Left ventricle myocardium superior (tissue), 1 donor: Measurements from ENCODE around the gene DKK1. TPM values are rescaled to one million over a fixed set of nuclear protein-coding genes. Genes with fewer than 3 reads are reported as not detected.

Experiments used
- ATAC-seq: fragments of 200-7000 bp; cut with Tn5 transposase; one replicate; pipeline ENCODE4 v1.9.1; 2020; ENCODE audit warnings: mild to moderate bottlenecking, moderate library complexity
- DNase-seq: peaks from one replicate; pipeline ENCODE4 v3.0.0-alpha.2; 2020
- intact Hi-C: fragments of 100-400 bp; cut with micrococcal nuclease; formaldehyde crosslinking; loops from one replicate; pipeline ENCODE4 v1.11.0; 2022
- total RNA-seq: library from RNA; stranded (reverse); fragmentation: NEBNext Ultra II Directional; extraction: Animal tissue kit (Norgen Biotek cat#: 25700); gene quantifications from one replicate; pipeline ENCODE4 v1.2.1, GENCODE V29; 2021
- donor health status: DM: no; HTN: yes; CAD: no; lungs with severe emphysema.

Gene DKK1
- total RNA-seq, 1 donor from 2014 or later, result not detected

DNA sequence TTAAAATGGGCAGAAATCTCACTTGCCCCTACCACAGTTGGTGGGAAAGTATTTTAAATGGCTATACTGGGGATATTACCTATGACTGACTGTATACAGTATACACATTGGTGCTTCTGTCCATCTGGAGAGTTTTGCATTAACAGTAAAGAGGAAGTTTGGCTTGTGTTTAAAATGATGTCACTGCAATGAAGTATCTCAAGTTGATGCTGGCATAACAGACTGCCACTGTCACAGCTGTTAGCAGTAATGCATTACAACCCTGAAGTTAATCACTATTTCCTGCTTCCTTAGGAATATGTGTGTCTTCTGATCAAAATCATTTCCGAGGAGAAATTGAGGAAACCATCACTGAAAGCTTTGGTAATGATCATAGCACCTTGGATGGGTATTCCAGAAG, 1.9 kb downstream of the DKK1 start:
- ATAC-seq, result no peak
- no peak for DNase-seq
- intact Hi-C loops, result no loop called here

DNA sequence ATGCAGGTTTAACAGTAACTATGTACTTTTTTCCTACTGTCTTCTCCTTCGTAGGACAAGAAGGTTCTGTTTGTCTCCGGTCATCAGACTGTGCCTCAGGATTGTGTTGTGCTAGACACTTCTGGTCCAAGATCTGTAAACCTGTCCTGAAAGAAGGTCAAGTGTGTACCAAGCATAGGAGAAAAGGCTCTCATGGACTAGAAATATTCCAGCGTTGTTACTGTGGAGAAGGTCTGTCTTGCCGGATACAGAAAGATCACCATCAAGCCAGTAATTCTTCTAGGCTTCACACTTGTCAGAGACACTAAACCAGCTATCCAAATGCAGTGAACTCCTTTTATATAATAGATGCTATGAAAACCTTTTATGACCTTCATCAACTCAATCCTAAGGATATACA, 2.4 kb downstream of the DKK1 start:
- ATAC-seq (no peak), DNase-seq (no peak)
- intact Hi-C loops, result no loop called here

DNA sequence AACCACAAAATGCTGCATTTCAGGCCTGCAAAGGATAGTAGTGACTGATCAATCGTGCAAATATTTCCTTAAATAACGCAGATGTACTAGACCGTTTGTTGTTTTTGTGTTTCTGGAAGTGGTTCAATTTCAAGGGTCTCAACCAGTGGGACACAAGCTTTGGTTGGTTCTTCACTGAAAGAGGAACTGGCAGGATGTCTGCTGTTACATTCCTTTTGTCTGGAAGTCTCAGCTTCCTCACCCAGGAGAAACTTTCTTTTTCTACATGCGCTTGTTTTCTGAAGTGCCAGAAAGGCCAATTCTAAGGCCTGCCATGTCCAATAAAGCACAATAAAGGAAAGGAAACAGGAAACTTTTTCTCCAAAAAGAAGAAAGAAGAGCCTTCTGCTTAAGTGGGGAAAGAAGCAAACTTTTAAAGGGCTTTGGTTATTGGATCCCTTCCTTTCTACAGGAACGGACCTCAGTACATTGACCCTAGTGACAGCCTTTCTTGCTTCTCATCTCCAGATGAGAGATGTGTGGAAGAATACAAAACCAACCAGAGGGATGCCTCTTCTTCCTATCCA, 4.1 kb downstream of the DKK1 start:
- intact Hi-C loops, result no loop called here
- DNase-seq (no peak), ATAC-seq (no peak)

DNA sequence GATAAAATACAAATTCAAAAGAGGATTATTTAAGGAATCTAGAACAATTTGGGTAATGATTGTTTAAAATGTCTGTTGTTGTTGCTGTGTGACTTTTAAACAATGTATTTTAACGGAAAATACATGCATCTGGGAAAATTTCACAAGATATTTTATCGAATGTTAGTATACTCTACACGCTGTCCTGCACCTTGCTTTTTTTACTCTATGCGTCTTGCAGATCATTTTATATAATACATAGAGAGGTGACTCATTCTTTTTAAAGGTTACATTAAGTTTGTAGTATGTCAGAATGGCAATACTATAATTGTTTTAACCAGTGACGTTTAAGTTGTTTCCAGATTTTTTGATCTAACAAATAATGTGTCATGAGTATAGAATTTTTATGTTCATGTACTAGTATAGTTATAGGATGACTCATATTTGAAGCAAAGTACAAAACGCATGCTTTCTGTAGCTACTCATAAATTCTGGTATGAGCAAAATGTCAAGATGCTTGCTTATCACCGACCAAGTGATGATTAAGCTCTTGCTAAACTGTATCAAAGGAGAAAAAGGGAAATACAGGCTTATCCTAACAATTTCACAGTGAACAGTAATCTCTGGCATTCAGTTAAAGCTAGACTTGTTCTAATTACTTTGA, 4.9 kb downstream of the DKK1 start:
- no peak for DNase-seq
- ATAC-seq, result no peak
- intact Hi-C loops, result no loop called here

DNA sequence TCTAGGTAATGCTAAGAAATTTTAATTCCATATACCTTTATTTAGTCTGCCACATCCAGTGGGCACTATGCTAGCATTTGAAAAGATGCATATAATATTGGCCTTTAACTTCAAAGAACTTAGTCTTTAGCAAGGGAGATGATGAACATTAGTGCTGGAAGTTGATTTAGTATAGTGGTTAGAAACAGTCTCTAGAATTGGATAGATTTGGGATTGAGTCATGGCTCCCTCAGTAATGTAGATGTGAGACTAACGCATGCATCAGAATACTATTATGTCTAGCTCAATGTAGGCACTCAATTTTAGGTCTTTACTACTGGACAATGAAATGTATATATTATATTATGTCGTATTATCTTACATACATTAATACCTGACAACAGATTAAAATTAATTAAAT, 5.8 kb downstream of the DKK1 start:
- intact Hi-C loops, result no loop called here

DNA sequence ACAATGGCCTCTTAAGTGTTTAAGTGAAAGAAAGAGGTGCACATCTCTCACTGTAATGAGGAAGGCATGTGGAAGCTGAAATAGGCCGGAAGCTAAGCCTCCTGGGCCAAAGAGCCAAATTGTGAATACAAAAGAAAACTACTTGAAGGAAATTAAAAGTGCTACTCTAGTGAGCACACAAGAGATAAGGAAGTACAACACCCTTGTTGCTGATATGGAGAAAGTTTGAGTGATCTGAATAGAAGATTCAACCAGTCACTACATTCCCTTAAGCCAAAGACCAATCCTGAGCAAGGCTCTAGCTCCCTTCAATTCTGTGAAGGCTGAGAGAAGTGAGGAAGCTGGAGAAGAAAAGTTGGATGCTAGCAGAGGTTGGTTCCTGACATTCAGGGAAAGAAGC, 8.2 kb downstream of the DKK1 start:
- no peak for ATAC-seq
- intact Hi-C loops, result no loop called here

More for the DNA sequence above, 5.8 kb downstream of the DKK1 start:
- no peak for ATAC-seq
- no peak for DNase-seq

DNA sequence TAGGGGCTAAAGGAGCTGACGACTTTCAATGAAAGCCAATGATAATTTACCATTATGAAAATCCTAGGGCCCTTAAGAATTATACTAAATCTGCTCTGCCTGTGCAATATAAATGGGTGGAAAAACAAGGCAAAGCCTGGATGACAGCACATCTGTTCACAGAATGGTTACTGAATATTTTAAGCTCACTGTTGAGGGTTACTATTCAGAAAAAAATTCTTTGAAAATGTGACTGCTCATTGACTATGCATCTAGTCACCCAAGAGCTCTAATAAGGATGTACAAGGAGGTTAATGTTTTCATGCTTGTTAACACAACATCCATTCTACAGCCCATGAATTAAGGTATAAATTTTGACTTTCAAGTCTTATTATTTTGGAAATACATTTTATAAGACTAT, 8.9 kb downstream of the DKK1 start:
- intact Hi-C loops, result no loop called here
- ATAC-seq (no peak), DNase-seq (no peak)

More for the DNA sequence above, 8.2 kb downstream of the DKK1 start:
- no peak for DNase-seq

DNA sequence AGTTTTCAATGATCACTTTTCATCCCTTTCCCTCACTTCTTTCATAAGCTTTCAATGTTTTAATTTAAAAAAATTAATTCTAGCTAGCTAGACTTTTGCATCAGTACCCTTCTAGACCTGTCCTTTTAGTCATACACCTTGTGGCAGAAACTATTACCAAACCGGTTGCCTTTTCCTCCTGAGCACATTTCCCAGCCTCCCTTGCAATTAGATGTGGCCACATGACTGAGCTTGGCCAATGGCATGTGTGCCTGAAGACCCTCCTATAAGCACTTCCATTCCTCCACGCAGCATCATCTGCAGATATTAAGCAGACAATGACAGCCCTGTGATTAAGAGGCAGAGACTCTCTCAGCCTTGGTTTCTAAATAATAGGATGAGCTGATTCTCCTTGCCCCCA, 12.3 kb downstream of the DKK1 start:
- ATAC-seq (no peak), DNase-seq (no peak)
- intact Hi-C loops, result no loop called here

DNA sequence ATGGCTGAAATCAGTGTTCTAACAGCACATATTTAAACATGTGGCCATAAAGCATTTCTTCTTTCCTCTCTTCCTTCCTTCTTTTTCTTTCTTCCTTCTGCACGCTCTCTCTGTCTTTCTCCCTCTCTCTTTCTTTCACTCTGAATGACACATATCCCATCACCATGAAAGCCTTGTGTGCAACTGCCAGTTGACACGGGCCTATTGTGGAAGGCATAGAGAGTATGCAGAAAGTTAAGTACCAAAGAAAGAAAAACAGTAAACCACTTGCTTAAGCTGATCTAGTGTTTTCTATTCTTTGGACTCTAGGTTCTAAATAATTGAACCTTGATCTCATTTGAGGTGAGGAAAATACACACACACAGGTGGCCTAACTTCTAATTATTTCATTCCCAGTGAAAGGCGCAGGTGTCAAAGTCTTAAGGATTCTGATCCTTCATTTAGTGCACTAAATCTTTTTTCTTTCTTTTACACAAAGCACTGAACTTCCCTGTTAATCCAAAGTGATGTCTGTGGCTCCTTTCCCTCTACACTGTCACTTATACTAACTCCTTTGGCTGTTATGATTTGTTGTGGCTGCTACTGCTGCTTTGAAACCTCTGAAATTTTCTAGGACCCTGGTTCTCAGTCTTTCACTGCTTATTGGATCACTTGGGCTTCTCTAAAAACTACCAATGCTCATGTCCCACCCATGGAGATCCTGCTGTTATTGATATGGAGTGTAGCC, 17.7 kb downstream of the DKK1 start:
- ATAC-seq (no peak), DNase-seq (no peak)
- intact Hi-C loops, result no loop called here

DNA sequence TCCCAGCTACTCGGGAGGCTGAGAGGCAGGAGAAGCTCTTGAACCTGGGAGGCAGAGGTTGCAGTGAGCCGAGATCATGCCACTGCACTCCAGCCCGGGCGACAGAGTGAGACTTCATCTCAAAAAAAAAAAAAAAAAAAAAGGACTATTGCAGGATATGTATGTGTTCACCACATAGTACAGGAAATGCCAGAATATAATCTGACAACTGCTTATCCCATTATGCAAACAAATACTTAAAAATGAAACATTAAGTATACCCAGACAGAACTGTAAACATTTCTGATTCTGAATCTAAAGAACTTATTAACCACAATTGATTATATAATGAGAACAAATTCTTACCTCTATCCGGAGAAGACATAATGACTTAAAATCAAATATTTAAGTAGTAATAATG, 18.7 kb downstream of the DKK1 start:
- DNase-seq, result no peak
- intact Hi-C loops, result no loop called here
- ATAC-seq, result no peak

DNA sequence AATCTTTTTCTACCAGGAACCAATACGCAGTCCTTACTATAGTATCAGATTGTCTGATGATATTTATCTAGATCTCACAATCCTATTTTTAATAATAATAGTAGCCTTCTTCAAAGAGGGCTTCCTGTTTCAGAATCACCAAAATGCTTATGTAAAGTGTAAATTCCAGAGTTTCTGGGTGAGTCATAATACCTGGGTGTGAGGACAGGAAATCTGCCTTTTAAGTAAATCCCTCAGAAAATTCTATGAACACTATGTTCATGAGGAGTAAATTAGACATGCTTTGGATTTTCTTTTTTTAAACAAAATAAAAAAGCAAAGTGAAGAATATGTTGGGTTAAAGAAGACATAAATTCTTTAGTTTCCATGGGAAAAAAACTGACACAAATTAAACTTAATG, 20.5 kb downstream of the DKK1 start:
- ATAC-seq (no peak), DNase-seq (no peak)
- intact Hi-C loops, result no loop called here

DNA sequence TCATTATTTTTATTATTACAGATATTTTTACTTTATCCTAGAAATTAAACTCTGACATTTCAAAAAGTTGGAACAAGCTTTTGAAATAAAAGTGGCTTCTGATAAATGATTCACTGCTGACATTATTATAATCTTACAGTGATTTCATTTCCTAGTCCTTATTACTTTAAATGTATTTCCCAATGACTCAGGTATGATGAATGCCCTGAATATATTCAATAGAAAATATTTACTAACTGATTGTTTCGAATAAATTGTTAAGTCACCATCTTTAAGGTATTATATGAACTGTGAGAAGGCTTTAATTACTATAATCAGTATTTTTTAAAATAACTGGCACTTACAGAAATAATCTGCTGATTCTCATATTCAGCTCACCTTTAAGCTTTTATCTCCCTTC, 21.6 kb downstream of the DKK1 start:
- no peak for DNase-seq
- ATAC-seq, result no peak
- intact Hi-C loops, result no loop called here

DNA sequence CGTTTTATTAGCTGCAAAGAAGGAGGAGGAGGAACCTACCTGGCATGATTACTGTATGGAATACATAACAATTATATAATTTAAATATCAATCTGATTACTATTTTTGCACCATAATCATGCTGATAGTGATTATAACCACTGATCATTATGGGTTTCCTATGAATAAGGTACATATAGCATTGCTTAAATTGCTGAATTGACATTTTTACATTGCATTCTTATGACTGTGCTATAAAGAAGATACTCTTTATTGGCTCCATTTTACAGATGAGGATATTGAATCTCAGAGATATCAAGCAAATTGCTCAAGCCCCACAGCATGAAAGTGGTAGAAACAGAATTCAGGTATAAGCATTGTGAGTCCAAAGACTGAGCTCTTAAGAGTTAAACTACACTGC, 23.1 kb downstream of the DKK1 start:
- intact Hi-C loops, result no loop called here
- no peak for ATAC-seq
- no peak for DNase-seq

DNA sequence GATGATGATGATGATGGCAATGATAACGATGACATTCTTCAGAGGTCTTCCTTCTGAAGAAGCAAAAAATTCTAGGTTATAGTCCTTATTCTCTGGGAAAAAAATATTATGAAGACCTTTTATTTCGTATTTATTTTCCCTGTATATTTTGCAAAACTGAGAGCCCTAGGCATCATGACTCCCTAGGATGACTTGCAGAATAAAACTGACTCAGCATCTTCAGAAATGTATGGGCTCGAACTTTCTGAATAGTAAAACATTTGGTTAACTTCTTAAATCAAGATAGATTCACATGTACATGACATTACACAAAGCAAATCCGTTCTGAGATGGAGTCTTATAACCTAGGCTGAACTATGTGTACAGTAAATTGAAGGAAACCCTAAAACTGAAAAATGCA, 29.4 kb downstream of the DKK1 start:
- DNase-seq, result no peak
- intact Hi-C loops, result no loop called here
- ATAC-seq, result no peak

DNA sequence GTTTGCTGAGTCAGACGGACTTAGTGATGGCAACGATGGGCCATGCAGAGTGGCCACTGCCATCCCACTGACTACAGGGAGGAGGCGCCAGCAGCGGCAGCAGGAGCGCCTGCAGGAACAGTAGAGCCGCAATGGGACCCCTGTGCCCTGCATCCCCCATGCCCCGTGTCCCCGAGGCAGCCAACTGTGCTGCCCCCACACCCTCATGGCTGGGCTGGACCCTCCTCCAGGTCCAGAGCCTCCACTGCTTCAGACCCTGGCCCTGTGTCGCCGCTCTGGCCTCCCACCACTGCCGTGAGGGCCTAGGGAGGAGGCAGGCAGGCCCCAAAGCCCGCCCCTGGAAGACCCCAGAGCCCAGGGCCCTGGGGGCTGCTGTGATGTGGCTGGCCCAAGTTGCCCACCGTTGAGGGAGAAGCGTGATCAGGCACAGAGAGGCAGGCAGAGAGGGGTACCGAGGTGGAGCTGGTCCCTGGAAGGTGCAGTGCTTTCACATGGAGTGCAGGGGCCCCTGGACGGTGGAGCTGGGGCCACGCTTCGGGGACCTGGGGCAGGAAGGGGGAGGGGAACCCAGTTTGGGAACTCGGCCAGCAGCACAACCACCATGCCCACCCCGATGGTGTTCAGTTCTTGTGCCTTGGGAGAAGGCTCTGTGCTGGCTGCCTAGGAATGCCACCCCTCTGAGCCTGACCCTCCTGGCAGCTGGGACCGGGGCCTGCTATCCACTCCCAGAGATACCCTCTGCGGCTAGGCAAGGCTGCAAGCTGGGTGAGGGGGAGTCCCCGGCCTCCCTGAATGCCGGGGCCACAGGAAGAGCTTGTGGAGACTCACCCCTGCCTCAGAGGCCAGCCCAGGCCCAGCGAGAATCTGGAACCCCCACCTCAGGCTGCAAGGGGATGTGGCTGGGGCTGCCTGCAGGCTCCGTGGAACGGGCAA, 32.6 kb downstream of the DKK1 start:
- DNase-seq, result no peak

DNA sequence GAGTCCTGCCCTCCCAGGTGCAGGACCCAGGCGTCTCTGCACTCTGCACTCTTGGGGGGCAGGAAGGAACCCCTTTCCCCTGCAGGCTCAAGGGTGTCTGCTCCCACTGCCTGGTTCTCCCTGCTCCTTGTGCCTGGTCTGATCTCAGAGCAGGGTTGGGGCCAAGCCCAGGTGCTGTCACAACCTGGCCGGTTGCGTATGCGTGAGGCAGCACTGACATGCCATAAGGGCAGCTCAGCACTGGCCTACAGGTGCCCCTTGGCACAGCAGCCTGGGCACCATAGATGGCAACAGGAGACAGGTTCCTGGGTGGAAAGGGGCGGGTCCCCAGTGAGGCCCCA, 33.2 kb downstream of the DKK1 start:
- DNase-seq, result no peak
- intact Hi-C loops, result no loop called here

More for the DNA sequence above, 32.6 kb downstream of the DKK1 start:
- no peak for ATAC-seq
- intact Hi-C loops, result no loop called here

DNA sequence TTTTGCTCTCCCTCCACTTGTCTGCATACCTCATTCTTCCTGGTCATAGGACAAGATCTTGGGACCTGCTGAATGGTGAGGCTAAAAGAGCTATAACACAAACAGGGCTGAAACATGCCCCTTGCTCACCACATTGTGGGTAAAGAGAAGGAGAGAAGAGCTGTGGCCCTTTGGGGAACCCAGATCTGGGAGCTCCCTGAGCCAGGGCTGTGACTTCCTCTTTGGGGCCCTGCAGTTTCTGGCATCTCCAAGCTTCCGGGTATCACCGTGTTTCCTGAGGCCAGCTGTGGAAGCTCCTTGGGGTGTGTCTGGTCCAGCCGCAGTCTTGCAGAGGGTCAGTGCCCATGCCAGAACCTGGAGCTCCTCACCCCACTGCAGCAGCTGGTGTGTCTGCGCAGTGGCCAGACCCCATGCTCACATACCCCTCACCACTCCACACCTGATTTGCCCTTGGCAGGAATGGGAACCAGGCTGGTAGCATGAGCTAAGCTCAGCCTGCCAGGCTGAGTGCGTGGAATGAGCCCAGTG, 34.0 kb downstream of the DKK1 start:
- no peak for DNase-seq
- intact Hi-C loops, result no loop called here
- no peak for ATAC-seq

More for the DNA sequence above, 33.2 kb downstream of the DKK1 start:
- no peak for ATAC-seq

DNA sequence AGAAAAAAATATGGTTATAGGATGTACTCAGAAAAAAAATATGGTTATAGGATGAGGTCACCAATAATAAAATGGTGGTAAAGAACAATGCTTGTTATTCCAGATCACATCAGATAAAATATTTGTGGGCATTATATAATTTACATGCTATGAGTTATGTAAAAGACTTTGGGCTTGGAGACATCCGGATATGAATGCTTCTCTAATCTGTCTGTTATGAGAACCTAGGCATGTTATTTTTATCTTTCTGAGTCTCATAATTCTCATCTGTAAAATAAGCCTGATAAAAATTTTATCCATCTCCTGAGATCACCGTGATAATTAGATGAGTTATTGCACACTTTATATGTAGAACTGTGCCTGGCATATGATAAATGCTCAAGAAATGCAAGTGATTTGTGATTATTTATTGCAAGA, 37.8 kb downstream of the DKK1 start:
- ATAC-seq, result no peak
- no peak for DNase-seq
- intact Hi-C loops, result no loop called here

DNA sequence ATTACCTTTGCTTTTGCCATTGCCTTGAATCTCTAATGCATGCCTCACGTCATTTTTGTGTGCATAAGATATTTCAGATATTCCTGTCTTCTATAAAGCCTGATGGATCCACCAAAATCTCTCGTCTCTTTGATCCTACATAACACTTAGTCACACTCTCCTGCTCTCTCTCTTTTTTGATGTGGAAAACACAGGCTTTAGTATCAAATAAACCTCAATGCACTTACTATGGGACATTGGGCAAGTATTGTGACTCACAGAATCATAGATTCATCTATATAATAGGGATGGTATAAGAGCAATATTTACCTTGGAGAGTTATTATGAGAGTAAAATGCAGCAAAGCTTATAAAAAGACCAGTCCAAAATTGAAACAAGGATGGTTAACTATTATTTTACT, 39.1 kb downstream of the DKK1 start:
- no peak for DNase-seq
- no peak for ATAC-seq
- intact Hi-C loops, result no loop called here

DNA sequence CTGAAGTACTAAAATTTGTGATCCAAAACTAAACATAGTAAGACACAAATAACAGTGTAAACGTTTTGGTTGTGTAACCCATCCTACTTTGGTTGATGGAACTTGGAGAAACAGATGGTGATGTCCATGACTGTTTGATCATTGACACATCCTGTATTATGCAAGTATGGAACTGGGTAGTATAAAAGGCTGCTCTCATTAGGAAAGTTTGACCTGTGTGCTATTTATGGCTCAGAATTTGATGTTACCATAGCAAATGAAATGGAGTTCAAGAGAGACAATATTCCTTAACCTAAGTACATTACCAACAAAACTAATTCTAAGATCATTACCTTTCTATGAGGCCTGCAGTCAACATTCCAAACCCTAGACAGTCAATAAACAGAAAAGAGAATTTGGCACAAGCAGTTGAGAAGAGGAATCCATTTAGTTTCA, 39.9 kb downstream of the DKK1 start:
- ATAC-seq, result no peak
- intact Hi-C loops, result no loop called here
- no peak for DNase-seq
